Parathyroid adenoma (tissue), 2 donors: ENCODE data around the gene INSRR.

ENCODE experiments used
- H2AFZ ChIP-seq: fragments of 300-600 bp; sonication (generic); one replicate; pipeline ENCODE4 v1.7.0; 2017; ENCODE audit warnings: antibody characterized with exemption, mild to moderate bottlenecking
- H3K27ac ChIP-seq: fragments of 300-600 bp; sonication (generic); one replicate; pipeline ENCODE4 v1.7.0; 2017
- H3K27me3 ChIP-seq: fragments of 300-600 bp; sonication (generic); one replicate; pipeline ENCODE4 v1.7.0; 2017; ENCODE audit warnings: low read length; ENCODE audit not compliant: control insufficient read depth, insufficient read depth
- H3K36me3 ChIP-seq: fragments of 300-600 bp; sonication (generic); one replicate; pipeline ENCODE4 v1.7.0; 2017; ENCODE audit warnings: low read length; ENCODE audit not compliant: control insufficient read depth, insufficient read depth
- H3K4me1 ChIP-seq: fragments of 300-600 bp; sonication (generic); one replicate; pipeline ENCODE4 v1.7.0; 2017; ENCODE audit warnings: control low read depth
- H3K4me2 ChIP-seq: fragments of 300-600 bp; sonication (generic); one replicate; pipeline ENCODE4 v1.7.0; 2017; ENCODE audit warnings: low read length
- H3K4me3 ChIP-seq: fragments of 300-600 bp; sonication (generic); one replicate; pipeline ENCODE4 v1.7.0; 2017; ENCODE audit warnings: low read depth, low read length
- H3K79me2 ChIP-seq: fragments of 300-600 bp; sonication (generic); one replicate; pipeline ENCODE4 v1.7.0; 2017; ENCODE audit warnings: control low read depth
- H3K9ac ChIP-seq: fragments of 300-600 bp; sonication (generic); one replicate; pipeline ENCODE4 v1.7.0; 2017; ENCODE audit warnings: mild to moderate bottlenecking
- H3K9me3 ChIP-seq: fragments of 300-600 bp; sonication (generic); one replicate; pipeline ENCODE4 v1.7.0; 2017; ENCODE audit warnings: low read length; ENCODE audit not compliant: control insufficient read depth
- CTCF ChIP-seq: fragments of 300-600 bp; sonication (generic); IDR thresholded peaks from one replicate; pipeline ENCODE4 v1.7.0; 2017; ENCODE audit warnings: antibody characterized with exemption, mild to moderate bottlenecking
- donor health status: primary hyperparathyroidism.

The INSRR gene

GRCh38 chr1:156808186-156809030 is 50.5 kb downstream of the INSRR start:
- Histone ChIP-seq H3K4me1 (peaks cover 12% of the 10 kb centered on the region), H3K9me3 (no peaks in the 10 kb centered on the region), H3K27me3 (no peaks in the 10 kb centered on the region), H3K79me2 (no peaks in the 10 kb centered on the region), H3K4me3 (no peak overlapping the region), H3K4me2 (no peak overlapping the region), H3K9ac (no peak overlapping the region), H3K27ac (no peak overlapping the region), H3K36me3 (no peaks in the 10 kb centered on the region), H2AFZ (no peak overlapping the region)
- no peak for TF ChIP-seq CTCF

- no peak overlapping the region for H2AFZ ChIP-seq
- H3K4me2 ChIP-seq: no peak overlapping the region
- H3K9me3 ChIP-seq: no peaks in the 10 kb centered on the region
- H3K36me3 ChIP-seq: no peaks in the 10 kb centered on the region
- peaks cover 12% of the 10 kb centered on the region for H3K4me1 ChIP-seq
- no peak overlapping the region for H3K4me3 ChIP-seq
- H3K79me2 ChIP-seq: no peaks in the 10 kb centered on the region
- H3K9ac ChIP-seq: no peak overlapping the region
- H3K27ac ChIP-seq: no peak overlapping the region
- H3K27me3 ChIP-seq: no peaks in the 10 kb centered on the region
- no peak for TF ChIP-seq CTCF
Measured at GRCh38 chr1:156807627-156808026, 51.3 kb downstream of the INSRR start.

GRCh38 chr1:156806512-156807440 is 52.1 kb downstream of the INSRR start:
- Histone ChIP-seq H3K4me1 (peaks cover 16% of the 10 kb centered on the region), H2AFZ (no peak overlapping the region), H3K4me3 (no peak overlapping the region), H3K79me2 (no peaks in the 10 kb centered on the region), H3K9ac (no peak overlapping the region), H3K4me2 (no peak overlapping the region), H3K27ac (no peak overlapping the region), H3K9me3 (no peaks in the 10 kb centered on the region), H3K36me3 (no peaks in the 10 kb centered on the region), H3K27me3 (no peaks in the 10 kb centered on the region)
- no peak for TF ChIP-seq CTCF

- no peak overlapping the region for H3K27ac ChIP-seq
- H3K27me3 ChIP-seq: no peaks in the 10 kb centered on the region
Measured at GRCh38 chr1:156805766-156806511, 53.0 kb downstream of the INSRR start.

More at GRCh38 chr1:156805766-156806511, 53.0 kb downstream of the INSRR start:
- H2AFZ ChIP-seq: no peak overlapping the region
- H3K79me2 ChIP-seq: no peaks in the 10 kb centered on the region
- no peaks in the 10 kb centered on the region for H3K36me3 ChIP-seq
- H3K9ac ChIP-seq: no peak overlapping the region
- no peak overlapping the region for H3K4me2 ChIP-seq
- no peak for TF ChIP-seq CTCF
- no peak overlapping the region for H3K4me3 ChIP-seq
- peaks cover 23% of the 10 kb centered on the region for H3K4me1 ChIP-seq
- H3K9me3 ChIP-seq: no peaks in the 10 kb centered on the region
